Mucosa of stomach (tissue), 1 donor: ENCODE results near the gene CAMLG.

Experiments used
- H3K27me3 ChIP-seq: one replicate; pipeline ENCODE4 v1.7.0; 2013; ENCODE audit warnings: mild to moderate bottlenecking, low read length; ENCODE audit not compliant: control insufficient read depth, insufficient read depth
- H3K36me3 ChIP-seq: one replicate; pipeline ENCODE4 v1.7.0; 2013; ENCODE audit warnings: low read length; ENCODE audit not compliant: control insufficient read depth, insufficient read depth
- H3K4me1 ChIP-seq: one replicate; pipeline ENCODE4 v1.7.0; 2013; ENCODE audit warnings: mild to moderate bottlenecking, low read length; ENCODE audit not compliant: control insufficient read depth, insufficient read depth
- H3K4me3 ChIP-seq: one replicate; pipeline ENCODE4 v1.7.0; 2013; ENCODE audit warnings: low read length
- H3K9ac ChIP-seq: one replicate; pipeline ENCODE4 v1.7.0; 2013; ENCODE audit warnings: mild to moderate bottlenecking, low read length, moderate library complexity
- H3K9me3 ChIP-seq: one replicate; pipeline ENCODE4 v1.7.0; 2013; ENCODE audit warnings: mild to moderate bottlenecking, low read length, moderate library complexity; ENCODE audit not compliant: control insufficient read depth
- donor health status: Pancreatic carcinoma.

Gene CAMLG

GRCh38 chr5:134787692-134788091 lies 49.3 kb downstream of the CAMLG start:
- Histone ChIP-seq H3K4me1 (no peaks in the 10 kb centered on the region), H3K9me3 (no peaks in the 10 kb centered on the region), H3K9ac (no peak overlapping the region), H3K27me3 (no peaks in the 10 kb centered on the region), H3K36me3 (no peaks in the 10 kb centered on the region), H3K4me3 (no peak overlapping the region)

DNA sequence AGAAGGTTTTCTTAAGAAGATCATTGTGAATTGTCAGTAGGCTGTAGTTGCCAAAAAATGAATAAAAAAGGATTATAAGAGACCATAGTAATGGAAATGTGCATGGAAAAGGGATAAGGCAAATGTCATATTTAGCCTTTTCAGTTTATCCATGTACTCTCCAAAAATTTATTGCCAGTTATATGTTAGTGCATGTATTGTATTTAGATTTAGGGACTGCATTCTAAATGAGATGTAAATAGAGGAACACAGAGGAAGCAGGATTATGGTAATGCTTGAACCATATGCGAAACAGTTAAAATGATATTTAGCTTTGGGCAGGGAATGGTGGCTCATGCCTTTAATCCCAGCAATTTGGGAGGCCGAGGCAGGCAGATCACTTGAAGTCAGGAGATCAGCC lies 53.2 kb downstream of the CAMLG start:
- Histone ChIP-seq H3K9me3 (no peaks in the 10 kb centered on the region), H3K9ac (no peak overlapping the region), H3K36me3 (no peaks in the 10 kb centered on the region), H3K4me3 (no peak overlapping the region), H3K27me3 (no peaks in the 10 kb centered on the region), H3K4me1 (no peaks in the 10 kb centered on the region)

GRCh38 chr5:134792286-134792685 lies 53.9 kb downstream of the CAMLG start:
- Histone ChIP-seq H3K9ac (no peak overlapping the region), H3K4me1 (no peaks in the 10 kb centered on the region), H3K4me3 (no peak overlapping the region), H3K27me3 (no peaks in the 10 kb centered on the region), H3K36me3 (no peaks in the 10 kb centered on the region), H3K9me3 (no peaks in the 10 kb centered on the region)

DNA sequence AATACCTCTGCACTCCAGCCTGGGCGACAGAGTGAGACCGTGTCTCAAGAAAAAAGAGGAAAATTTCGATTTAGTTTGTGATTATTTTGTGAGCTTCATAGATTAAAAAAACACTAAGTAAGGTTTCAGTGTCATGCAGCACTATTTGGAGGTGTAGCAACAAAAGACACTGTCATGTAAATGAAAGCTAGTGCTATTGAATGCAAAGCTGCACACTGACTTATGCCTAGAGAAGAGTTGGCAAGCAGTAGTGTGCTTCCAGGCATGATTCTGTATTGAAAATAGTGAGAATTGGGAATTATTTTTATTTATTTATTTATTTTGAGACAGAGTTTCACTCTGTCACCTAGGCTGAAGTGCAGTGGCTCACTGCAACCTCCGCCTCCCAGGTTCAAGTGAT lies 54.8 kb downstream of the CAMLG start:
- no peaks in the 10 kb centered on the region for H3K9me3 ChIP-seq
- H3K27me3 ChIP-seq, result no peaks in the 10 kb centered on the region
- no peak overlapping the region for H3K4me3 ChIP-seq
- no peak overlapping the region for H3K9ac ChIP-seq
- no peaks in the 10 kb centered on the region for H3K4me1 ChIP-seq
- H3K36me3 ChIP-seq, result no peaks in the 10 kb centered on the region

- no peaks in the 10 kb centered on the region for H3K4me1 ChIP-seq
Measured at GRCh38 chr5:134794082-134794481, 55.7 kb downstream of the CAMLG start.

DNA sequence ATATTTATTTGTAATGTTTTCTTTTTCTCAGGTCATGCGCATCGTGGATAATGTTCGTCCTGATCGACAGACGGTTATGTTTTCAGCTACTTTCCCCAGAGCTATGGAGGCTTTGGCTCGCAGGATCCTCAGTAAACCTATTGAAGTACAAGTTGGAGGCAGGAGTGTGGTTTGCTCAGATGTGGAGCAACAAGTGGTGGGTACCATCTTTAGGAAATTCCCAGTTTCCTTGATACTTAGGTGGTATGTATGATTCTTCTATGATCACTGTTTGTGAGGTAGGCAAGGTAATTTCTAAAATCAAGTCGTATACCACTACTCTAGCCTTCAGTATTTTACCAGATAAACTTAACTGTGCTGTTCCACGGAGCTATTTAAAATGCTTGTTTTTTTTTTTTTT lies 56.5 kb downstream of the CAMLG start:
- Histone ChIP-seq H3K9me3 (no peaks in the 10 kb centered on the region), H3K36me3 (no peaks in the 10 kb centered on the region), H3K4me1 (no peaks in the 10 kb centered on the region), H3K4me3 (no peak overlapping the region), H3K9ac (no peak overlapping the region), H3K27me3 (no peaks in the 10 kb centered on the region)

More at GRCh38 chr5:134794082-134794481, 55.7 kb downstream of the CAMLG start:
- no peak overlapping the region for H3K9ac ChIP-seq
- H3K27me3 ChIP-seq, result no peaks in the 10 kb centered on the region
- H3K36me3 ChIP-seq, result no peaks in the 10 kb centered on the region
- no peak overlapping the region for H3K4me3 ChIP-seq
- H3K9me3 ChIP-seq, result no peaks in the 10 kb centered on the region

GRCh38 chr5:134798468-134798867 lies 60.1 kb downstream of the CAMLG start:
- H3K36me3 ChIP-seq, result no peaks in the 10 kb centered on the region

More at GRCh38 chr5:134798468-134798867, 60.1 kb downstream of the CAMLG start:
- Histone ChIP-seq H3K4me1 (no peaks in the 10 kb centered on the region), H3K27me3 (no peaks in the 10 kb centered on the region), H3K9ac (no peak overlapping the region), H3K9me3 (no peaks in the 10 kb centered on the region), H3K4me3 (no peak overlapping the region)
